WTC11 (cell line): ENCODE data around the gene AOAH.

Source experiments
- CTCF ChIP-seq: fragments of 200-600 bp; IDR thresholded peaks from 2 replicates; pipeline ENCODE4 v1.8.0; 2022; ENCODE audit warnings: antibody characterized with exemption
- ELF4 ChIP-seq: sonication (generic); formaldehyde crosslinking; IDR thresholded peaks from 2 replicates; pipeline ENCODE4 v1.8.1; 2022; ENCODE audit warnings: low read depth, mild to moderate bottlenecking, moderate library complexity, missing genetic modification reagents
- HMGXB4 ChIP-seq: sonication (generic); formaldehyde crosslinking; IDR thresholded peaks from 2 replicates; pipeline ENCODE4 v1.8.1; 2023; ENCODE audit warnings: mild to moderate bottlenecking, moderate library complexity, missing genetic modification reagents
- MAX ChIP-seq: sonication (generic); formaldehyde crosslinking; IDR thresholded peaks from 2 replicates; pipeline ENCODE4 v1.8.0; 2022; ENCODE audit warnings: mild to moderate bottlenecking, missing genetic modification reagents
- MLX ChIP-seq: sonication (generic); formaldehyde crosslinking; IDR thresholded peaks from 2 replicates; pipeline ENCODE4 v1.8.1; 2023; ENCODE audit warnings: mild to moderate bottlenecking, missing genetic modification reagents, moderate library complexity
- PREB ChIP-seq: sonication (generic); formaldehyde crosslinking; IDR thresholded peaks from 2 replicates; pipeline ENCODE4 v1.8.1; 2022; ENCODE audit warnings: mild to moderate bottlenecking, missing genetic modification reagents, moderate library complexity, borderline replicate concordance
- PRRX2 ChIP-seq: fragments of 250-450 bp; sonication (Bioruptor Pico); IDR thresholded peaks from 2 replicates; pipeline ENCODE4 v1.8.0; 2021; ENCODE audit warnings: mild to moderate bottlenecking
- SMAD4 ChIP-seq: sonication (generic); formaldehyde crosslinking; IDR thresholded peaks from 2 replicates; pipeline ENCODE4 v1.8.0; 2022; ENCODE audit warnings: mild to moderate bottlenecking, missing genetic modification reagents
- STAT6 ChIP-seq: sonication (generic); formaldehyde crosslinking; conservative IDR thresholded peaks from 2 replicates; pipeline ENCODE4 v1.8.1; 2023; ENCODE audit warnings: mild to moderate bottlenecking, low read depth, missing genetic modification reagents, moderate library complexity
- TEAD1 ChIP-seq: sonication (generic); formaldehyde crosslinking; IDR thresholded peaks from 2 replicates; pipeline ENCODE4 v1.8.0; 2022; ENCODE audit warnings: mild to moderate bottlenecking, missing genetic modification reagents
- ZNF121 ChIP-seq: sonication (generic); formaldehyde crosslinking; IDR thresholded peaks from 2 replicates; pipeline ENCODE4 v1.8.0; 2023; ENCODE audit warnings: missing genetic modification reagents
- ZNF138 ChIP-seq: sonication (generic); formaldehyde crosslinking; conservative IDR thresholded peaks from 2 replicates; pipeline ENCODE4 v1.8.1; 2022; ENCODE audit warnings: mild to moderate bottlenecking, moderate library complexity, missing genetic modification reagents
- ZNF317 ChIP-seq: sonication (generic); formaldehyde crosslinking; IDR thresholded peaks from 2 replicates; pipeline ENCODE4 v1.8.1; 2023; ENCODE audit warnings: low read depth, mild to moderate bottlenecking, moderate library complexity, missing genetic modification reagents, borderline replicate concordance

GRCh38 chr7:36615852-36616540, 108.3 kb downstream of the AOAH start:
- TF ChIP-seq CTCF (no peak), HMGXB4 (CRISPR knock-in tag) (no peak), SMAD4 (CRISPR knock-in tag) (no peak), ZNF138 (CRISPR knock-in tag) (no peak), MLX (CRISPR knock-in tag) (no peak), STAT6 (CRISPR knock-in tag) (no peak), MAX (CRISPR knock-in tag) (no peak), ZNF121 (CRISPR knock-in tag) (no peak), TEAD1 (no peak), ELF4 (no peak), PRRX2 (CRISPR knock-in tag) (no peak), ZNF317 (CRISPR knock-in tag) (no peak), PREB (CRISPR knock-in tag) (no peak)
